HEK293 (cell line): ENCODE results near the gene STUB1.

Experiments
- KLF8 ChIP-seq: fragments of 450-650 bp; formaldehyde crosslinking; IDR thresholded peaks from 2 replicates; pipeline ENCODE4 v1.5.1; 2016; ENCODE audit warnings: missing biosample characterization, missing genetic modification characterization
- OSR2 ChIP-seq: fragments of 450-650 bp; formaldehyde crosslinking; IDR thresholded peaks from 2 replicates; pipeline ENCODE4 v1.5.1; 2016; ENCODE audit warnings: missing biosample characterization, missing genetic modification characterization
- SP7 ChIP-seq: fragments of 450-650 bp; formaldehyde crosslinking; IDR thresholded peaks from 2 replicates; pipeline ENCODE4 v1.5.1; 2016; ENCODE audit warnings: missing biosample characterization, missing genetic modification characterization
- YY1 ChIP-seq: fragments of 450-650 bp; formaldehyde crosslinking; IDR thresholded peaks from 2 replicates; pipeline ENCODE4 v1.5.1; 2018; ENCODE audit warnings: missing biosample characterization, missing genetic modification characterization
- YY2 ChIP-seq: fragments of 450-650 bp; formaldehyde crosslinking; IDR thresholded peaks from 2 replicates; pipeline ENCODE4 v1.5.1; 2016; ENCODE audit warnings: missing biosample characterization, missing genetic modification characterization
- ZBTB44 ChIP-seq: fragments of 450-650 bp; IDR thresholded peaks from 2 replicates; pipeline ENCODE4 v1.5.1; 2018; ENCODE audit warnings: missing biosample characterization, mild to moderate bottlenecking, missing genetic modification characterization
- ZBTB8A ChIP-seq: fragments of 450-650 bp; formaldehyde crosslinking; IDR thresholded peaks from 2 replicates; pipeline ENCODE4 v1.5.1; 2016; ENCODE audit warnings: missing biosample characterization, missing genetic modification characterization
- ZFP37 ChIP-seq: fragments of 450-650 bp; formaldehyde crosslinking; IDR thresholded peaks from 2 replicates; pipeline ENCODE4 v1.5.1; 2016; ENCODE audit warnings: missing biosample characterization, missing genetic modification characterization
- ZFP69B ChIP-seq: fragments of 450-650 bp; formaldehyde crosslinking; IDR thresholded peaks from 2 replicates; pipeline ENCODE4 v1.5.1; 2016; ENCODE audit warnings: missing biosample characterization, missing genetic modification characterization
- ZNF155 ChIP-seq: fragments of 450-650 bp; formaldehyde crosslinking; IDR thresholded peaks from 2 replicates; pipeline ENCODE4 v1.5.1; 2016; ENCODE audit warnings: missing biosample characterization, missing genetic modification characterization
- ZNF391 ChIP-seq: fragments of 450-650 bp; formaldehyde crosslinking; IDR thresholded peaks from 2 replicates; pipeline ENCODE4 v1.5.1; 2016; ENCODE audit warnings: low read depth, missing biosample characterization, missing genetic modification characterization, borderline replicate concordance
- ZNF416 ChIP-seq: fragments of 450-650 bp; formaldehyde crosslinking; IDR thresholded peaks from 2 replicates; pipeline ENCODE4 v1.5.1; 2016; ENCODE audit warnings: missing biosample characterization, missing genetic modification characterization
- ZNF629 ChIP-seq: fragments of 450-650 bp; formaldehyde crosslinking; IDR thresholded peaks from 2 replicates; pipeline ENCODE4 v1.5.1; 2017; ENCODE audit warnings: missing biosample characterization, missing genetic modification characterization
- ZNF639 ChIP-seq: fragments of 450-650 bp; formaldehyde crosslinking; IDR thresholded peaks from 2 replicates; pipeline ENCODE4 v1.5.1; 2016; ENCODE audit warnings: missing biosample characterization, missing genetic modification characterization
- ZNF670 ChIP-seq: fragments of 450-650 bp; formaldehyde crosslinking; IDR thresholded peaks from 2 replicates; pipeline ENCODE4 v1.5.1; 2016; ENCODE audit warnings: missing biosample characterization, missing genetic modification characterization, low read depth
- ZNF76 ChIP-seq: fragments of 450-650 bp; formaldehyde crosslinking; IDR thresholded peaks from 2 replicates; pipeline ENCODE4; 2016; ENCODE audit warnings: low read depth, missing biosample characterization, missing genetic modification characterization, borderline replicate concordance
- ZSCAN18 ChIP-seq: fragments of 450-650 bp; formaldehyde crosslinking; IDR thresholded peaks from 2 replicates; pipeline ENCODE4 v1.5.1; 2016; ENCODE audit warnings: missing biosample characterization, missing genetic modification characterization
- ZSCAN30 ChIP-seq: fragments of 450-650 bp; IDR thresholded peaks from 2 replicates; pipeline ENCODE4 v1.5.1; 2018; ENCODE audit warnings: missing biosample characterization, mild to moderate bottlenecking, missing genetic modification characterization, moderate library complexity
- TF ChIP-seq, protein P1 (sequence below): fragments of 450-650 bp; IDR thresholded peaks from 2 replicates; pipeline ENCODE4 v1.5.1; 2018; ENCODE audit warnings: missing biosample characterization, missing genetic modification characterization
- TF ChIP-seq, protein P2 (sequence below): fragments of 450-650 bp; formaldehyde crosslinking; IDR thresholded peaks from 2 replicates; pipeline ENCODE4 v1.5.1; 2016; ENCODE audit warnings: missing biosample characterization, missing genetic modification characterization
- TF ChIP-seq, protein P3 (sequence below): fragments of 450-650 bp; formaldehyde crosslinking; IDR thresholded peaks from 2 replicates; pipeline ENCODE4 v1.5.1; 2016; ENCODE audit warnings: missing biosample characterization, missing genetic modification characterization
- TF ChIP-seq, protein P4 (sequence below): sonication (generic); formaldehyde crosslinking; IDR thresholded peaks from 2 replicates; pipeline ENCODE4 v1.8.1; 2022; ENCODE audit warnings: mild to moderate bottlenecking, moderate library complexity, missing genetic modification reagents
- TF ChIP-seq, protein P5 (sequence below): fragments of 450-650 bp; formaldehyde crosslinking; optimal IDR thresholded peaks from 2 replicates; pipeline ENCODE3; 2016; ENCODE audit warnings: missing biosample characterization, mild to moderate bottlenecking, missing genetic modification characterization
- TF ChIP-seq, protein P6 (sequence below): fragments of 450-650 bp; formaldehyde crosslinking; IDR thresholded peaks from 2 replicates; pipeline ENCODE4 v1.5.1; 2016; ENCODE audit warnings: missing biosample characterization, missing genetic modification characterization

The STUB1 gene

GRCh38 chr16:636206-637080, 43.8 kb upstream of the STUB1 start, which contains the start of gene METTL26 (continued):
- TF ChIP-seq, protein P1, sequence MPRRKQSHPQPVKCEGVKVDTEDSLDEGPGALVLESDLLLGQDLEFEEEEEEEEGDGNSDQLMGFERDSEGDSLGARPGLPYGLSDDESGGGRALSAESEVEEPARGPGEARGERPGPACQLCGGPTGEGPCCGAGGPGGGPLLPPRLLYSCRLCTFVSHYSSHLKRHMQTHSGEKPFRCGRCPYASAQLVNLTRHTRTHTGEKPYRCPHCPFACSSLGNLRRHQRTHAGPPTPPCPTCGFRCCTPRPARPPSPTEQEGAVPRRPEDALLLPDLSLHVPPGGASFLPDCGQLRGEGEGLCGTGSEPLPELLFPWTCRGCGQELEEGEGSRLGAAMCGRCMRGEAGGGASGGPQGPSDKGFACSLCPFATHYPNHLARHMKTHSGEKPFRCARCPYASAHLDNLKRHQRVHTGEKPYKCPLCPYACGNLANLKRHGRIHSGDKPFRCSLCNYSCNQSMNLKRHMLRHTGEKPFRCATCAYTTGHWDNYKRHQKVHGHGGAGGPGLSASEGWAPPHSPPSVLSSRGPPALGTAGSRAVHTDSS (tag by site-specific recombination) = peak; percentile 38; the same call in 1 of the 2 replicates
- TF ChIP-seq ZNF639 (tag by site-specific recombination) (peak; percentile 94), ZNF391 (tag by site-specific recombination) (peak; percentile 97), YY1 (tag by site-specific recombination) (peak; percentile 49), ZNF670 (tag by site-specific recombination) (no peak), ZNF416 (tag by site-specific recombination) (no peak), ZNF629 (peak; percentile 78), ZFP69B (tag by site-specific recombination) (peak; percentile 58), ZSCAN30 (tag by site-specific recombination) (peak; percentile 74), KLF8 (tag by site-specific recombination) (peak; percentile 79), OSR2 (tag by site-specific recombination) (peak; percentile 17; the same call in 1 of the 2 replicates), ZBTB44 (tag by site-specific recombination) (peak; percentile 46; the same call in 1 of the 2 replicates), ZNF76 (tag by site-specific recombination) (peak; percentile 99), ZBTB8A (tag by site-specific recombination) (peak; percentile 99), ZSCAN18 (tag by site-specific recombination) (peak; percentile 56; the same call in 1 of the 2 replicates), ZFP37 (tag by site-specific recombination) (peak; percentile 79), ZNF155 (no peak), YY2 (tag by site-specific recombination) (0 out of 2 replicates have a peak, but pooled peaks have one; percentile 31), SP7 (tag by site-specific recombination) (peak; percentile 80)
- TF ChIP-seq, protein P2, sequence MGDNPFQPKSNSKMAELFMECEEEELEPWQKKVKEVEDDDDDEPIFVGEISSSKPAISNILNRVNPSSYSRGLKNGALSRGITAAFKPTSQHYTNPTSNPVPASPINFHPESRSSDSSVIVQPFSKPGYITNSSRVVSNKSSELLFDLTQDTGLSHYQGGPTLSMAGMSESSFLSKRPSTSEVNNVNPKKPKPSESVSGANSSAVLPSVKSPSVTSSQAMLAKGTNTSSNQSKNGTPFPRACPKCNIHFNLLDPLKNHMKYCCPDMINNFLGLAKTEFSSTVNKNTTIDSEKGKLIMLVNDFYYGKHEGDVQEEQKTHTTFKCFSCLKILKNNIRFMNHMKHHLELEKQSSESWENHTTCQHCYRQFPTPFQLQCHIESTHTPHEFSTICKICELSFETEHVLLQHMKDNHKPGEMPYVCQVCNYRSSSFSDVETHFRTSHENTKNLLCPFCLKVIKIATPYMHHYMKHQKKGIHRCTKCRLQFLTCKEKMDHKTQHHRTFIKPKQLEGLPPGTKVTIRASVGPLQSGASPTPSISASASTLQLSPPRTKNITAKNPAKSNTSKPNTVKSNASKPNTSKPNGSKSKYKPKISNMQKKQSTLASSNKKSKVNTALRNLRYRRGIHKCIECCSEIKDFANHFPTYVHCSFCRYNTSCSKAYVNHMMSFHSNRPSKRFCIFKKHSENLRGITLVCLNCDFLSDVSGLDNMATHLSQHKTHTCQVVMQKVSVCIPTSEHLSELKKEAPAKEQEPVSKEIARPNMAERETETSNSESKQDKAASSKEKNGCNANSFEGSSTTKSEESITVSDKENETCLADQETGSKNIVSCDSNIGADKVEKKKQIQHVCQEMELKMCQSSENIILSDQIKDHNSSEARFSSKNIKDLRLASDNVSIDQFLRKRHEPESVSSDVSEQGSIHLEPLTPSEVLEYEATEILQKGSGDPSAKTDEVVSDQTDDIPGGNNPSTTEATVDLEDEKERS = no peak
- TF ChIP-seq, protein P3, sequence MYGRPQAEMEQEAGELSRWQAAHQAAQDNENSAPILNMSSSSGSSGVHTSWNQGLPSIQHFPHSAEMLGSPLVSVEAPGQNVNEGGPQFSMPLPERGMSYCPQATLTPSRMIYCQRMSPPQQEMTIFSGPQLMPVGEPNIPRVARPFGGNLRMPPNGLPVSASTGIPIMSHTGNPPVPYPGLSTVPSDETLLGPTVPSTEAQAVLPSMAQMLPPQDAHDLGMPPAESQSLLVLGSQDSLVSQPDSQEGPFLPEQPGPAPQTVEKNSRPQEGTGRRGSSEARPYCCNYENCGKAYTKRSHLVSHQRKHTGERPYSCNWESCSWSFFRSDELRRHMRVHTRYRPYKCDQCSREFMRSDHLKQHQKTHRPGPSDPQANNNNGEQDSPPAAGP (tag by site-specific recombination) = peak; percentile 90
- TF ChIP-seq, protein P4, sequence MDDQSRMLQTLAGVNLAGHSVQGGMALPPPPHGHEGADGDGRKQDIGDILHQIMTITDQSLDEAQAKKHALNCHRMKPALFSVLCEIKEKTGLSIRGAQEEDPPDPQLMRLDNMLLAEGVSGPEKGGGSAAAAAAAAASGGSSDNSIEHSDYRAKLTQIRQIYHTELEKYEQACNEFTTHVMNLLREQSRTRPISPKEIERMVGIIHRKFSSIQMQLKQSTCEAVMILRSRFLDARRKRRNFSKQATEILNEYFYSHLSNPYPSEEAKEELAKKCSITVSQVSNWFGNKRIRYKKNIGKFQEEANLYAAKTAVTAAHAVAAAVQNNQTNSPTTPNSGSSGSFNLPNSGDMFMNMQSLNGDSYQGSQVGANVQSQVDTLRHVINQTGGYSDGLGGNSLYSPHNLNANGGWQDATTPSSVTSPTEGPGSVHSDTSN (CRISPR knock-in tag) = peak; percentile 81
- TF ChIP-seq, protein P5, sequence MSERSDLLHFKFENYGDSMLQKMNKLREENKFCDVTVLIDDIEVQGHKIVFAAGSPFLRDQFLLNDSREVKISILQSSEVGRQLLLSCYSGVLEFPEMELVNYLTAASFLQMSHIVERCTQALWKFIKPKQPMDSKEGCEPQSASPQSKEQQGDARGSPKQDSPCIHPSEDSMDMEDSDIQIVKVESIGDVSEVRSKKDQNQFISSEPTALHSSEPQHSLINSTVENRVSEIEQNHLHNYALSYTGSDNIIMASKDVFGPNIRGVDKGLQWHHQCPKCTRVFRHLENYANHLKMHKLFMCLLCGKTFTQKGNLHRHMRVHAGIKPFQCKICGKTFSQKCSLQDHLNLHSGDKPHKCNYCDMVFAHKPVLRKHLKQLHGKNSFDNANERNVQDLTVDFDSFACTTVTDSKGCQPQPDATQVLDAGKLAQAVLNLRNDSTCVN = peak; percentile 95
- TF ChIP-seq, protein P6, sequence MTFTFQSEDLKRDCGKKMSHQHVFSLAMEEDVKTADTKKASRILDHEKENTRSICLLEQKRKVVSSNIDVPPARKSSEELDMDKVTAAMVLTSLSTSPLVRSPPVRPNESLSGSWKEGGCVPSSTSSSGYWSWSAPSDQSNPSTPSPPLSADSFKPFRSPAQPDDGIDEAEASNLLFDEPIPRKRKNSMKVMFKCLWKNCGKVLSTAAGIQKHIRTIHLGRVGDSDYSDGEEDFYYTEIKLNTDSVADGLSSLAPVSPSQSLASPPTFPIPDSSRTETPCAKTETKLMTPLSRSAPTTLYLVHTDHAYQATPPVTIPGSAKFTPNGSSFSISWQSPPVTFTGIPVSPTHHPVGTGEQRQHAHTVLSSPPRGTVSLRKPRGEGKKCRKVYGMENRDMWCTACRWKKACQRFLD (tag by site-specific recombination) = no peak
